ENCODE data around the gene TUBB. TPM values are rescaled to one million over a fixed set of nuclear protein-coding genes. Genes with fewer than 3 reads are reported as not detected.
A peak's percentile ranks its signal among the peaks of the same experiment; 100 is the strongest.

TUBB gene
- total and polyA plus RNA-seq, 2 of the 8 experiments (the other 6 are each of a cell fraction or from before 2014, with no cell fraction given) = 1,880 to 3,022 TPM

- FAIRE-seq (no peak), DNase-seq (ENCODE audit: low read depth in 1 of 2, low spot score in 2 of 2) (no peak)
- H3K4ac ChIP-seq (replicated peaks; ENCODE audit: insufficient read length, low read depth, low read length) = no peak overlapping the region
- no peak overlapping the region for H2AK5ac ChIP-seq (ENCODE audit: low read depth, low read length)
- H3K79me1 ChIP-seq (ENCODE audit: low read depth, low read length) = no peaks in the 10 kb centered on the region
- H3K18ac ChIP-seq (ENCODE audit: extremely low read depth, low read length) = no peak overlapping the region
- H3K14ac ChIP-seq (ENCODE audit: insufficient read length) = no peak overlapping the region
- no peak overlapping the region for H4K8ac ChIP-seq (ENCODE audit: extremely low read depth, insufficient read depth, low read length)
- H4K91ac ChIP-seq (replicated peaks; ENCODE audit: insufficient read length, low read length) = no peak overlapping the region
- H3K9me3 ChIP-seq (ENCODE audit: insufficient read depth in 2 of 2, low read depth in 1 of 2, low read length in 1 of 2) = no peaks in the 10 kb centered on the region; a peak in 1 of 4 replicates
- H3K4me1 ChIP-seq (replicated peaks in 1 of 4; ENCODE audit: control insufficient read depth in 3 of 4, insufficient read depth in 4 of 4, low read length in 3 of 4) = peaks cover 4 to 7% (median 6%) of the 10 kb centered on the region in 4 experiments; a peak in 6 of 7 replicates
- no peaks in the 10 kb centered on the region for H3K27me3 ChIP-seq (replicated peaks in 1 of 4; ENCODE audit: control insufficient read depth in 3 of 4, extremely low read depth in 1 of 4, insufficient read depth in 3 of 4, low read length in 3 of 4)
- WGBS, 2 experiments (ENCODE audit: extremely low coverage in 1 of 2, insufficient coverage in 1 of 2, insufficient read length in 1 of 2, insufficient replicate concordance in 2 of 2, low coverage in 1 of 2, low lambda C conversion rate in 2 of 2, missing lambda C conversion rate in 1 of 2) = 86% methylated on average over 4 of the region's 4 CpGs; no CpG with 5 or more reads in 1 of the 2 experiments
- H2BK15ac ChIP-seq (ENCODE audit: low read length) = no peak overlapping the region
- no peak overlapping the region for H3K56ac ChIP-seq (replicated peaks; ENCODE audit: insufficient read length, low read depth, low read length)
- no peak overlapping the region for H4K5ac ChIP-seq (ENCODE audit: insufficient read length, low read depth, low read length)
- no peak overlapping the region for H2BK120ac ChIP-seq (replicated peaks; ENCODE audit: low read depth, low read length)
- H3K23me2 ChIP-seq (ENCODE audit: low read depth, low read length) = no peaks in the 10 kb centered on the region
- H2AFZ ChIP-seq (ENCODE audit: low read length) = no peak overlapping the region
- no peak overlapping the region for H3K4me3 ChIP-seq (ENCODE audit: extremely low read depth in 1 of 4, insufficient read depth in 2 of 4, low read depth in 3 of 4, low read length in 4 of 4)
- H3K79me2 ChIP-seq (ENCODE audit: control insufficient read depth in 1 of 2, insufficient read depth in 2 of 2, low read length in 2 of 2) = no peaks in the 10 kb centered on the region
- CTCF ChIA-PET (ENCODE audit: partially characterized antibody) = interaction anchor here (0.6 to 1.5 kb wide), 3 partner anchors 31 to 314 kb away, joined by 3 to 4 read pairs (median 3); no protein-coding TSS in a partner anchor
- H3K27ac ChIP-seq (ENCODE audit: low read depth, low read length) = no peak overlapping the region
- POLR2A ChIA-PET (ENCODE audit: partially characterized antibody) = interaction anchor here (0.9 to 1.9 kb wide), 3 partner anchors 15 to 20 kb away, joined by 3 to 6 read pairs (median 3); partner anchors contain the start of genes FLOT1 and IER3
- no peak overlapping the region for H3K4me2 ChIP-seq (ENCODE audit: insufficient read depth in 1 of 2, low read depth in 2 of 2, low read length in 2 of 2)
- no peak overlapping the region for H3K23ac ChIP-seq (ENCODE audit: insufficient read length)
- no peaks in the 10 kb centered on the region for H3K36me3 ChIP-seq (ENCODE audit: control insufficient read depth in 2 of 4, insufficient read depth in 4 of 4, low read length in 3 of 4)
- no peak overlapping the region; a peak in 1 of 7 replicates for H3K9ac ChIP-seq (replicated peaks in 1 of 4; ENCODE audit: extremely low read depth in 1 of 4, low read depth in 3 of 4, low read length in 3 of 4)
- no peak overlapping the region for H2BK5ac ChIP-seq (ENCODE audit: low read depth, low read length)
- H4K20me1 ChIP-seq (replicated peaks in 1 of 2; ENCODE audit: control insufficient read depth in 1 of 2, insufficient read depth in 2 of 2, low read length in 2 of 2) = no peaks in the 10 kb centered on the region
- peak overlapping the region; percentile 39; the same call in 1 of the 2 replicates for H2BK12ac ChIP-seq (ENCODE audit: low read depth, low read length)
- no peak overlapping the region for H2BK20ac ChIP-seq (ENCODE audit: low read length)
- TF ChIP-seq ASH2L (IDR thresholded peaks at IDR 0.05; ENCODE audit: low read length) (no peak), YY1 (IDR thresholded peaks at IDR 0.05; ENCODE audit: low read depth, low read length) (no peak), SIRT6 (IDR thresholded peaks at IDR 0.05; ENCODE audit: low read length) (no peak), CEBPB (IDR thresholded peaks at IDR 0.05; ENCODE audit: low read depth, low read length) (no peak), GABPA (IDR thresholded peaks at IDR 0.05; ENCODE audit: borderline replicate concordance, insufficient read depth, low read length) (no peak), CHD1 (IDR thresholded peaks at IDR 0.05; ENCODE audit: low read depth, low read length) (no peak), RAD21 (IDR thresholded peaks at IDR 0.05 in 1 of 2, conservative IDR thresholded peaks at IDR 0.05 in 1 of 2; ENCODE audit: low read depth in 2 of 2, low read length in 2 of 2) (no peak), MAX (IDR thresholded peaks at IDR 0.05) (no peak), RXRA (IDR thresholded peaks at IDR 0.05; ENCODE audit: insufficient read depth, low read depth, low read length) (no peak), SAP30 (IDR thresholded peaks at IDR 0.05; ENCODE audit: insufficient read depth, insufficient replicate concordance, low read length) (no peak), CBX5 (IDR thresholded peaks at IDR 0.05; ENCODE audit: low read depth, low read length) (no peak)
Observed at GRCh38 chr6:30761791-30762429, 41.8 kb downstream of the TUBB start.
